Measurements from ENCODE around the gene SDF2.
"Not testable (repeated sequence)": the region's sequence is repeated elsewhere in the genome, so short reads cannot be mapped to it uniquely, and the experiment has no call there.

The SDF2 gene

GRCh38 chr17:28635506-28635905 lies 26.2 kb downstream of the SDF2 start:
- no peak for DNase-seq (ENCODE audit: low read depth in 1 of 2, low spot score in 1 of 2)

GRCh38 chr17:28634206-28634865 lies 27.4 kb downstream of the SDF2 start:
- no peak for DNase-seq (ENCODE audit: low read depth in 1 of 2, low spot score in 1 of 2)

- DNase-seq (ENCODE audit: low read depth in 1 of 2, low spot score in 1 of 2) = no peak
Observed at GRCh38 chr17:28626818-28627217, 34.9 kb downstream of the SDF2 start.

- no peak for DNase-seq (ENCODE audit: low read depth in 1 of 2, low spot score in 1 of 2)
Observed at GRCh38 chr17:28624148-28624547, 37.6 kb downstream of the SDF2 start.

GRCh38 chr17:28623696-28624095 lies 38.0 kb downstream of the SDF2 start:
- no peak for DNase-seq (ENCODE audit: low read depth in 1 of 2, low spot score in 1 of 2)

GRCh38 chr17:28622186-28622585 lies 39.5 kb downstream of the SDF2 start:
- no peak for DNase-seq (ENCODE audit: low read depth in 1 of 2, low spot score in 1 of 2)

- no peak for DNase-seq (ENCODE audit: low read depth in 1 of 2, low spot score in 1 of 2)
Observed at GRCh38 chr17:28620010-28620409, 41.7 kb downstream of the SDF2 start.

GRCh38 chr17:28618464-28618863 lies 43.2 kb downstream of the SDF2 start:
- DNase-seq (ENCODE audit: low read depth in 1 of 2, low spot score in 1 of 2) = no peak

- no peak for DNase-seq (ENCODE audit: low read depth in 1 of 2, low spot score in 1 of 2)
Observed at GRCh38 chr17:28616281-28616680, 45.4 kb downstream of the SDF2 start.

GRCh38 chr17:28615260-28615940 lies 46.3 kb downstream of the SDF2 start:
- no peak for DNase-seq (ENCODE audit: low read depth in 1 of 2, low spot score in 1 of 2)

GRCh38 chr17:28613931-28614381 lies 47.8 kb downstream of the SDF2 start, which contains the start of gene RSKR:
Gene RSKR (minus strand): TSS chr17:28614185. CDS start chr17:28614161, 24 bp downstream.
- no peak for DNase-seq (ENCODE audit: low read depth in 1 of 2, low spot score in 1 of 2)

GRCh38 chr17:28612936-28613872 lies 48.5 kb downstream of the SDF2 start:
- DNase-seq (ENCODE audit: low read depth in 1 of 2, low spot score in 1 of 2) = no peak

GRCh38 chr17:28612531-28612930 lies 49.2 kb downstream of the SDF2 start:
- no peak for DNase-seq (ENCODE audit: low read depth in 1 of 2, low spot score in 1 of 2)

GRCh38 chr17:28610376-28610775 lies 51.3 kb downstream of the SDF2 start:
- no peak for DNase-seq (ENCODE audit: low read depth in 1 of 2, low spot score in 1 of 2)

GRCh38 chr17:28604031-28604430 lies 57.7 kb downstream of the SDF2 start:
- DNase-seq (ENCODE audit: low read depth in 1 of 2, low spot score in 1 of 2) = not testable (repeated sequence)

- peak; percentile 13 to 41 for DNase-seq (ENCODE audit: low read depth in 1 of 2, low spot score in 1 of 2)
Observed at GRCh38 chr17:28599311-28600184, 62.2 kb downstream of the SDF2 start.

GRCh38 chr17:28598799-28599310 lies 62.9 kb downstream of the SDF2 start, which contains the start of gene SPAG5:
Gene SPAG5 (minus strand): TSS chr17:28599025. CDS start chr17:28598946, 79 bp downstream.
- DNase-seq (ENCODE audit: low read depth in 1 of 2, low spot score in 1 of 2) = peak; percentile 88 to 94

- no peak for DNase-seq (ENCODE audit: low read depth in 1 of 2, low spot score in 1 of 2)
Observed at GRCh38 chr17:28598389-28598788, 63.3 kb downstream of the SDF2 start.

All from activated T-helper 1 cell treated with anti-CD3 and anti-CD28 coated beads, Interleukin-2, amount 50 U/mL, for 16 hours (primary cell).